Lower lobe of right lung (tissue), 2 donors: ENCODE results near the gene IRF2BPL. TPM values are rescaled to one million over a fixed set of nuclear protein-coding genes. Genes with fewer than 3 reads are reported as not detected.

Experiments used
- ATAC-seq, 2 donors: fragments of 200-7000 bp; cut with Tn5 transposase; one replicate each; pipeline ENCODE4 v1.9.1; 2020 to 2022; ENCODE audit warnings: mild to moderate bottlenecking in 2 of 2, moderate library complexity in 2 of 2
- DNase-seq: peaks from one replicate; pipeline ENCODE4 v3.0.0-alpha.2; 2020
- H3K27ac ChIP-seq: fragments of 200-600 bp; one replicate; pipeline ENCODE4 v1.8.0; 2022
- H3K27me3 ChIP-seq: fragments of 200-600 bp; one replicate; pipeline ENCODE4 v1.8.0; 2022; ENCODE audit warnings: low read depth
- H3K36me3 ChIP-seq: fragments of 200-600 bp; one replicate; pipeline ENCODE4 v1.8.0; 2022; ENCODE audit warnings: mild to moderate bottlenecking
- H3K4me1 ChIP-seq: fragments of 200-600 bp; one replicate; pipeline ENCODE4 v1.8.0; 2022
- H3K4me3 ChIP-seq: fragments of 200-600 bp; one replicate; pipeline ENCODE4 v1.8.0; 2022; ENCODE audit warnings: mild to moderate bottlenecking
- H3K9me3 ChIP-seq: fragments of 200-600 bp; one replicate; pipeline ENCODE4 v1.8.0; 2022
- CTCF ChIP-seq: fragments of 200-600 bp; IDR thresholded peaks from one replicate; pipeline ENCODE4 v1.8.0; 2022; ENCODE audit warnings: antibody characterized with exemption, mild to moderate bottlenecking
- intact Hi-C: fragments of 100-400 bp; cut with DNase I; formaldehyde crosslinking; loops from one replicate; pipeline ENCODE4 v1.11.0; 2022
- total RNA-seq: library from RNA; stranded (reverse); fragmentation: NEBNext Ultra II Directional; extraction: Animal tissue kit (Norgen Biotek cat#: 25700); gene quantifications from one replicate; pipeline ENCODE4 v1.2.1, GENCODE V29; 2021
- donor health status: DM: no; HTN: yes; CAD: no; lungs with severe emphysema.

The IRF2BPL gene
- total RNA-seq, 1 donor from 2014 or later: 44.3 TPM

GRCh38 chr14:77027538-77028383, 747 bp downstream of the IRF2BPL start:
- DNase-seq (peak; percentile 84), ATAC-seq (peak; percentile 54 to 64)
- TF ChIP-seq CTCF: peak; percentile 8
- intact Hi-C loops: no loop called here
- Histone ChIP-seq H3K4me1 (peaks cover 77% of the 10 kb centered on the region), H3K27me3 (no peaks in the 10 kb centered on the region), H3K4me3 (peak overlapping the region; percentile 81), H3K27ac (peak overlapping the region; percentile 100), H3K36me3 (peaks cover 16% of the 10 kb centered on the region), H3K9me3 (no peaks in the 10 kb centered on the region)

- DNase-seq (peak; percentile 77), ATAC-seq (peak; percentile 46 to 56)
- H3K27ac ChIP-seq: peak overlapping the region; percentile 100
- no peaks in the 10 kb centered on the region for H3K27me3 ChIP-seq
- peaks cover 77% of the 10 kb centered on the region for H3K4me1 ChIP-seq
- no peaks in the 10 kb centered on the region for H3K9me3 ChIP-seq
- H3K4me3 ChIP-seq: peak overlapping the region; percentile 81
- H3K36me3 ChIP-seq: peaks cover 16% of the 10 kb centered on the region
- intact Hi-C loops: no loop called here
- peak; percentile 24 for TF ChIP-seq CTCF
Observed at GRCh38 chr14:77026930-77027537, 1.5 kb downstream of the IRF2BPL start.

- H3K36me3 ChIP-seq: peaks cover 16% of the 10 kb centered on the region
- H3K27ac ChIP-seq: peak overlapping the region; percentile 100
- H3K4me3 ChIP-seq: peak overlapping the region; percentile 81
- ATAC-seq: peak; percentile 4 to 5
- H3K27me3 ChIP-seq: no peaks in the 10 kb centered on the region
- DNase-seq: peak; percentile 65
- no peaks in the 10 kb centered on the region for H3K9me3 ChIP-seq
- intact Hi-C loops: no loop called here
- no peak for TF ChIP-seq CTCF
- peaks cover 71% of the 10 kb centered on the region for H3K4me1 ChIP-seq
Observed at GRCh38 chr14:77026166-77026929, 2.2 kb downstream of the IRF2BPL start.

GRCh38 chr14:77025744-77026165, 2.8 kb downstream of the IRF2BPL start:
- peaks cover 65% of the 10 kb centered on the region for H3K4me1 ChIP-seq
- no peaks in the 10 kb centered on the region for H3K27me3 ChIP-seq
- ATAC-seq (no peak), DNase-seq (no peak)
- no peaks in the 10 kb centered on the region for H3K9me3 ChIP-seq
- H3K4me3 ChIP-seq: peak overlapping the region; percentile 81
- H3K36me3 ChIP-seq: peaks cover 16% of the 10 kb centered on the region
- H3K27ac ChIP-seq: peak overlapping the region; percentile 100
- no peak for TF ChIP-seq CTCF
- intact Hi-C loops: no loop called here

GRCh38 chr14:77024171-77024691, 4.3 kb downstream of the IRF2BPL start:
- intact Hi-C loops: no loop called here
- peak overlapping the region; percentile 81 for H3K4me3 ChIP-seq
- H3K4me1 ChIP-seq: peaks cover 50% of the 10 kb centered on the region
- H3K9me3 ChIP-seq: no peaks in the 10 kb centered on the region
- no peaks in the 10 kb centered on the region for H3K27me3 ChIP-seq
- no peak for TF ChIP-seq CTCF
- peaks cover 16% of the 10 kb centered on the region for H3K36me3 ChIP-seq
- H3K27ac ChIP-seq: peak overlapping the region; percentile 100
- DNase-seq: peak; percentile 57
- no peak for ATAC-seq
